T-helper 2 cell treated with Interferon-gamma antibody and Interleukin-4, amounts not matched to agents 5 μg/mL and 100 μg/mL, for 36 hours (primary cell): Measurements from ENCODE around the gene MYMK.

Experiments
- DNase-seq: peaks from one replicate; pipeline ENCODE4 v3.0.0; 2021; ENCODE audit warnings: low spot score
- H3K27ac Mint-ChIP-seq: one replicate; pipeline ENCODE4 v1.8.0; 2021; ENCODE audit warnings: mild to moderate bottlenecking, mixed read lengths
- H3K27me3 Mint-ChIP-seq: one replicate; pipeline ENCODE4 v1.8.0; 2021; ENCODE audit warnings: low read depth, mixed read lengths
- H3K36me3 Mint-ChIP-seq: one replicate; pipeline ENCODE4 v1.8.0; 2021; ENCODE audit warnings: low read depth, mixed read lengths
- H3K4me1 Mint-ChIP-seq: one replicate; pipeline ENCODE4 v1.8.0; 2021; ENCODE audit warnings: low read depth, mixed read lengths
- H3K4me3 Mint-ChIP-seq: one replicate; pipeline ENCODE4 v1.8.0; 2022; ENCODE audit warnings: mild to moderate bottlenecking, moderate library complexity, mixed read lengths
- H3K9me3 Mint-ChIP-seq: one replicate; pipeline ENCODE4 v1.8.0; 2021; ENCODE audit warnings: mixed read lengths

The MYMK gene

DNA sequence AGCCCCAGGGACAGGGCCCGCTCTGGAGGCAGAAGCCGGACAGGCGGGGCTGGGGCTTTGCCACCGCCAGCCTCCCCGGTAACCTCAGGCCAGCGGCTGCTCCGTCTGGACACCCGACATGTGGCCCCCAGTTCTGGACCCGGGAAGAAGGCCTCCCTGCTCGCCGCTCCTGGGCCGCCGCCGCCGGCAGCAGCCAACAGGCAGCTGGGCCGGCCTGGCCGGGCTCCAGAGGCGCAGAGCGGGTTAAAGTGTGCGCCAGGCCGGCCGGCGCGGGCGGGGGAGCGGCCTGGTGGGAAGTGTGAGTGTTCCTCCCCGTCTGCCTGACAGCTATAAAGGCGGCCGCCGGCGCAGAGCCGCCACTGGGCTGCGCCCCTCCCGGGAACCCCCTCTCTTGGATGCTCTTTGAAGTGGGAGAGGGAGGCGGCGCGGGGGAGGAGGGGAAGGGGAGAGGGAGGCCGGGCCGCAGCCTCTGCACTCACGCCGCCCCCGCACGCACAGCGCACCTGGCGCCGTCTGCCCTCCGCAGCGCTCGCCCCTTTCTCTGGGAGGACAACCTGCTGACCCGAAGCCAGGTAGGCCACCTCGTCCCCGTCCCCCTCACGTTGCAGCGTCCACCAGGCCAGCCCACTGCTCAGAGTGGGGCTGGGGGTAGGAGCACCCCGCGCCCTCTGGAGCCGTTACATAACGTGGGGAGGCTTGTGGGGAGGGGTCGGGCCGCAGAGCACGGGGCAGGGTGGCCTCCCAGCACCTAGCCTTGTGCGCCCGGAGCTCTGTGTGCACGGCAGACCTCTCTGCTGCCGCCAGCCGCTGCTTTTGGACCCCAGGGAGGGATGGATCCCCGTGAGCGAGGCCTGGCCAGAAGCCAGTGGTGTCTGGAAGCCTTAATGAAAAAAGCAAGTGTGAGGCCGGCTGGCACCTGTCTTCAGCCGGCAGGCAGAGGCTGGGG, 9.9 kb upstream of the MYMK start, which contains the start of gene ADAMTSL2:
Gene ADAMTSL2, plus strand, starts transcription at position 359 of the 946 bp plus-strand sequence. CDS start 2,009 bp downstream, outside the sequence.
- no peaks in the 10 kb centered on the region for H3K4me1 Mint-ChIP-seq
- peaks cover 17% of the 10 kb centered on the region for H3K27me3 Mint-ChIP-seq
- no peaks in the 10 kb centered on the region for H3K9me3 Mint-ChIP-seq
- H3K27ac Mint-ChIP-seq = no peak within 1 kb of the TSS
- H3K36me3 Mint-ChIP-seq = no peaks in the 10 kb centered on the region
- DNase-seq = no peak
- no peak within 1 kb of the TSS for H3K4me3 Mint-ChIP-seq

DNA sequence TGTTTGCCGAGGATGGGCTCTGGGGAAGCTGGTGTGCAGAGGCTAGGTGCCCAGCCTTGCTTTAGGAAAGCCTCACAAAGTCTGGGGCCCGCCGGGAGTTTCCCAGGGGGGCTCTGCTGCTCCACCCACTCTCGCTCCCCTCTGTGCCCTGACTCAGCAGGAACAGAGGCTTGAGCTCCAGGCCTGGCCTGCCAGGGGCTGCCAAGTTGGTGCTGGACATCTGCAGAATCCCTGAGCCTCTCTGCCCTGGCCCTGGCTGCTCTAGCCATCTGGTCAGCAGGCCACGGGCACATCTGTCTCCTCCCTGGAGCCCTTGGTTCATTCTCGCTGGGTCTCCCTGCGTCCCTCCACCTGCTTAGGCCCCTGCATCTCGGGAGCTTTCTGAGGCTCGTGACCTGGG, 9.1 kb upstream of the MYMK start:
- Mint-ChIP-seq H3K4me3 (no peak overlapping the region), H3K9me3 (no peaks in the 10 kb centered on the region), H3K4me1 (no peaks in the 10 kb centered on the region), H3K27ac (no peak overlapping the region), H3K27me3 (peaks cover 17% of the 10 kb centered on the region), H3K36me3 (no peaks in the 10 kb centered on the region)
- DNase-seq = no peak

DNA sequence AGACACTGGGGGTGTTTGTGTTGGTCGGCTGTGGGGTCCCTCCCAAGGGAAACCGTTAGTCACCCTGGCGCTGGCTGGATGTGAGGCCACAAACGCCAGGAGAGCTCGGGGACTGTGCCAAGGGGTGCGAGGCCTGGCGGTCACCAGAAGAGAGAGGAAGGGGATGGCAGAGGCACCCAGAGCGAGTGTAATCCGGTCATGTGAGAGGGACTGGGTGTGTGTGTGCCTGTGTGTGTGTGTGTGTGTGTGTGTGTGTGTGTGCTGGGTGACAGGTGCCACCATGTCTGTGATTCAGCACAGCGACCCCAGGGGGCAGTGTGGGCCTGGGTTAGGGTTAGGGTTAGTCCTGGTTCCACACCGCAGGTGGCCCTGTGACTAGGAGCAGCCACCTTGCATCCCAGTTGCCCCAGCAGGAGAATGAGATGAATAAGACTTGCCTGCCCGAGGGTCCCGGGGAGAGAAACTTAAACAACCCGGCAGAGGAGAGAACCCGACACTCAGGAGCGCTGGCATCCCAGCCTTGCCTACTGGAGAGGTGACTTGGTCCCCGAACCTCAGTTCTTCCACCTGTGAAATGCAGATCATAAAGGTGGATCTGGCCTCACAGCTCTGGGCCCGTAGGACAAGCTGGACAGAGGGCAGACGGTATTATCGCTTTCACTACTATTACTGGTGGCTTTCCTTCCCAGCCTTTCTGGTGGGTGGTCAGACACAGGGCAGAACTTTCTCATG, 8.3 kb upstream of the MYMK start:
- peak; percentile 25 for DNase-seq
- Mint-ChIP-seq H3K27ac (no peak overlapping the region), H3K9me3 (no peaks in the 10 kb centered on the region), H3K4me3 (no peak overlapping the region), H3K4me1 (no peaks in the 10 kb centered on the region), H3K36me3 (no peaks in the 10 kb centered on the region), H3K27me3 (peaks cover 17% of the 10 kb centered on the region)

DNA sequence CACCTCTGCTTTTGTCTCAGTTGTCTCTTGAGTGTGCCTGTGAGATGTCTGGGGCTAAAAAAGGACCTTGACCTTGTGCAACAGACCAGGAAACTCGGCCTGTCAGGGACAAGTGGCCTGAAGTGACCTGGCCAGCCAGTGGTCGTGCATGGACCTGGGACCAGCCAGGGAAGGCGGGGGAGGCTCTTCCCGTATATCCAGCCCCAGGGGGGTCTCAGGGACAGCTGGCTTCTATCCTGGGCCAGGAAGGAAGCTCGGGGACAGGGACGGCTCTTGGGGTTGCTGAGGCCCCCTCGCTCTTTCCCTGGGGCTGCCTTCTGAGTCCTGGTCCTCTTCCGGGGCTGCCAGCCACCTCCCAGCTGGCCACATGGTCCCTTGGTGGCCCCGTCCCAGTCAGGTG, 6.5 kb upstream of the MYMK start:
- no peak overlapping the region for H3K4me3 Mint-ChIP-seq
- H3K27me3 Mint-ChIP-seq = peaks cover 17% of the 10 kb centered on the region
- no peaks in the 10 kb centered on the region for H3K36me3 Mint-ChIP-seq
- H3K27ac Mint-ChIP-seq = no peak overlapping the region
- no peak for DNase-seq
- H3K4me1 Mint-ChIP-seq = no peaks in the 10 kb centered on the region
- no peaks in the 10 kb centered on the region for H3K9me3 Mint-ChIP-seq

DNA sequence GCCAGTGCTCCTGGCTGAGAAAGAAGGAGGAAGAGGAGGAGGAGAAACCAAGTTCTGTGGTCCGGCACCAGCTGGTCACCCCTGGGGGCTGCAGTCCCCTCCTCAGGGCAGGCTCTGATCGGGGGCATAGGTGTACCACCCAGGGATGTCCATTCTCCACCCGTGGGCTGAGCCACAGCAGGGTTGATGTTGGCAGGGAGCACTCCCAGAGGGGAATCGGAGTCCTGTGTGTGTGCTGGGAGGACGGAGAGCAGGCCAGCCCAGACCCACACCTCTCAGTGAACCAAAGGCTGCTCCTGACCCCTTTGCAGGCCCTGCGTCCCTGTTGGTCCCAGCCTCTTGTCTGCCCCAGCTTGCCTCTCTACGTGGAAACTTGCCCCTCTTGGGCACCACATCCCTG, 5.1 kb upstream of the MYMK start:
- no peak for DNase-seq

DNA sequence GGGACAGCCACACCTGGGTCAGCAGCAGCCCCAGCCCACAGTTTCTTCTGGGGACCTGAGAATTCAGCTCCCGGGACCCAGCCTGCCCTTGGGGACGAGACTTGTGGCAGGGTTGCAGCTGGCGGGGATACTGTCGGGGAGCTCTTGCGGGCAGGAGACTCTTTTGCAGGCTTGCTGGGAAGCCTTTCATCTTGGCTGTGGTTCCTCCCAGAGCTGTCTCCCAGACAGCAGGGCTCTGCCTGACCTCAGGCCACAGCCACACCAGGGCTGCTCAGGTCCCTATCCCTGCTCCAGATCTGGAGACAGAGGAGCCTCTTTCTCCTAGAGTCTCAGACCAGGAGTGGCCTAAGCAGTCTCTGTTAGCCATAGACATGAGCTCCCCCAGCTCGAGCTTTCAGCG, 4.7 kb upstream of the MYMK start:
- H3K9me3 Mint-ChIP-seq = no peaks in the 10 kb centered on the region
- H3K36me3 Mint-ChIP-seq = no peaks in the 10 kb centered on the region
- no peaks in the 10 kb centered on the region for H3K4me1 Mint-ChIP-seq
- no peak for DNase-seq
- peaks cover 14% of the 10 kb centered on the region for H3K27me3 Mint-ChIP-seq
- no peak overlapping the region for H3K4me3 Mint-ChIP-seq
- no peak overlapping the region for H3K27ac Mint-ChIP-seq

More for the DNA sequence above, 5.1 kb upstream of the MYMK start:
- Mint-ChIP-seq H3K9me3 (no peaks in the 10 kb centered on the region), H3K27ac (no peak overlapping the region), H3K27me3 (peaks cover 14% of the 10 kb centered on the region), H3K4me3 (no peak overlapping the region), H3K4me1 (no peaks in the 10 kb centered on the region), H3K36me3 (no peaks in the 10 kb centered on the region)

DNA sequence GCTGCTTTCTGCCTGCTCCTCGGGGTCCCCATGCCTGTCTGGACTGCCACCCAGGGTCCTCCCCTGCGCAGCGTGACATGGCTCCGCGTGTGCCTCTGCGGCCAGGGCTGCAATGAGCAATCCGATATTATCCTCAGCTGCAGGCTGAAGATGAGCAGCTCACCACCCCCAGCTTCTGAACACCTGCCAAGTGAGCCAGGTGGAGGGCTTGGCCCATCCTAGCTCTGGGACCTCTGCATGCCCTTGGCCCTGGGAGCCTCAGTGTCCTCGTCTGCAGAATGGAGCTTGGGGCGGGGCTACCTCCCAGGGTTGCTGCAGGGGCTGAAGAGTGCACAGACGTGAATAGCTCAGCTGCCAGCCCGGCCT, 4.1 kb upstream of the MYMK start:
- no peak for DNase-seq
- Mint-ChIP-seq H3K4me1 (no peaks in the 10 kb centered on the region), H3K27ac (no peak overlapping the region), H3K9me3 (no peaks in the 10 kb centered on the region), H3K36me3 (no peaks in the 10 kb centered on the region), H3K27me3 (peaks cover 12% of the 10 kb centered on the region), H3K4me3 (no peak overlapping the region)

DNA sequence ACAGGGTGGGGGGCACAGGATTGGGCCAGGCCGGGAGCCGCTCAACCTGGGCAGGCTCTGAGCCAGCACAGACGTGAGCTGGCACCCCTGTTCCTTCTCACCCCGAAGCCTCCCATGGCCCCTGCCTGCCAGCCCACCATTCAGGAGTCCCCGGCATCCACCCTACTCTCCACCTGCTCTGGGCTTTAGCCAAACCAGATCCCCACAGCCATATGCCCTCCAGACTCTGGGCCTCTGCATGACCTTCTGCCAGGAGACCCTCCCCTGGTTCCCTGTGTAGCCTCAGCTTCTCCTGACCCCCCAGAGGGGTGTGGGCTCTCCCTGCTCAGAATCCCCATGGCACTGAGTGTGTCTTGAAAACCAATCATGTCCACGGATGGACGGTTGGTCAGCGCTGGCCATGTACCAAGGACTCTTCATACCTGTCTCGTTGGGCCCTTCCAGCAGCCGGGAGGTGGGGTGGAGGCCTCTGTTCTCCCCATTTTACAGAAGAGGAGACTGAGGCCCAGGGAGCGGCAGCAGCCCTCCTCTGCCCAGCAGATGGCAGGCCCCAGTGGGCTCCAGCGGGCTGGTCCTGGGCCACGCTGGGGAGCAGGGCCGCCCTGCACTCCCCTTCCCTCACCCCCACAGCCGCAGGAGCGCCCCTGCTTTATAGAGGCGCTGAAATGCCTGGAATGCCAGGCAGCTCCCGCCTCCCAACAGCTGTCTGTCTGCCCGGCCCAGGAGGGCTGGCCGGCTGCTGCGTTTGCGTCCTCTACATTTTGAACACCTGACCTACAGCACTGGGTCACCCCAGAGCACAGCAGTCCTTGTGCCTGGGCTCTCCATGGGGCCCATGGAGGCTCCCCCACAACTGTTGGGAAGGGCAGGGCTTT, 3.5 kb upstream of the MYMK start:
- H3K4me3 Mint-ChIP-seq = no peak overlapping the region
- H3K9me3 Mint-ChIP-seq = no peaks in the 10 kb centered on the region
- no peaks in the 10 kb centered on the region for H3K4me1 Mint-ChIP-seq
- H3K27ac Mint-ChIP-seq = no peak overlapping the region
- no peak for DNase-seq
- no peaks in the 10 kb centered on the region for H3K36me3 Mint-ChIP-seq
- H3K27me3 Mint-ChIP-seq = peaks cover 7% of the 10 kb centered on the region

DNA sequence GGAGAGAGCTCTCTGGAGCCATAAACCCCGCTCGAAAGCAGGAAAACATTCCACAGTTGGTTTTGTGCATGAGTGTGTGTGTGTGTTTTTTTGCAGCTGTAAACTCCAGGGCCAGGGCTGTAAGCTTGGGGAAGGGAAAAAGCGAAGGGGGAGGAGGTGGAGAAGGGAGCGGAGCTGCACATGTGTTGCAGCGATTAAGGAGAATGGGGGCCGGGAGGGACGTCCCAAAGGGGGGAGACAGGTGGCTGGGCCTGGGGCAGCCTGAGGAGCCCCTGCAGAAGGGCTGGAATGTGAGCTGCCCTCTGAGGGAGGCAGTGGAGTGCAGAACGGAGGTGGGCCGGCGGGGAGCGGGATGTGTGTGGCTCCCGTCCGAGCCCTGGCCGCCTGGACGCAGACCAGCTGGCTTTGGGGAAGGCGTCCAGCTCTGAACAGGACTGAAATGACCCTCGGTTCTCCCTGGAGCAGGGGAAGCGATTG, 2.7 kb upstream of the MYMK start:
- H3K36me3 Mint-ChIP-seq = no peaks in the 10 kb centered on the region
- no peak overlapping the region for H3K4me3 Mint-ChIP-seq
- H3K27me3 Mint-ChIP-seq = no peaks in the 10 kb centered on the region
- H3K4me1 Mint-ChIP-seq = no peaks in the 10 kb centered on the region
- no peak overlapping the region for H3K27ac Mint-ChIP-seq
- H3K9me3 Mint-ChIP-seq = no peaks in the 10 kb centered on the region
- no peak for DNase-seq

DNA sequence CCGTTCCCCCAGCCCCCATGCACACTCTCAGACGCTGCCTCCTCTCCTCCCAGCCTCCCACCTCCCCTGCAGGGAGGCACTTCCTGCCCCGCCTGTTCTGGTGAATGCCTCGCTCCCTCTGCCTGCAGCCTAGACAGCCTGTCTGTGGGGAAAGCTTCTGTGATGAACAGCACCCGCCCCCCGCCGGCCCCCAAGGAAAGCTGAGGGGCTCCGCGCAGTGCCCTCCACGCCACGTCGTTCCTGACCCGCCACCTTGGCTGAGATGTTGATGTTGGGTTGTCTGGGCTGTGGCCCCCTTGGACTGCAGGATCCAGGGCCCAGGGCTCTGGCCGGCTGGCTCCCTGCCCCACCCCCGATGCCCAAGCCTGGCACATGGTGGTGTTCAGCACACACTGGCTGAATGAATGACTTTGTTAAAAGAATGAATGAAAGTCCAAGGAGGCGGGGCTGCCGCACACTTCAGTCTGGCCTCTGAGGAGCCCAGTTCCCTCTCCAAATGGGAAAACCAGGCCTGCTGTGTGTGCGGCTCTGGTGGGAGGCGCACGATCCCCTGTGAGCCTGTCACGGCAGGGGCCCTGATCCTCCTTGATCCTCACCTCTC, 2.1 kb upstream of the MYMK start:
- Mint-ChIP-seq H3K9me3 (no peaks in the 10 kb centered on the region), H3K27me3 (no peaks in the 10 kb centered on the region), H3K36me3 (no peaks in the 10 kb centered on the region), H3K4me3 (no peak overlapping the region), H3K4me1 (no peaks in the 10 kb centered on the region), H3K27ac (no peak overlapping the region)
- DNase-seq = no peak

DNA sequence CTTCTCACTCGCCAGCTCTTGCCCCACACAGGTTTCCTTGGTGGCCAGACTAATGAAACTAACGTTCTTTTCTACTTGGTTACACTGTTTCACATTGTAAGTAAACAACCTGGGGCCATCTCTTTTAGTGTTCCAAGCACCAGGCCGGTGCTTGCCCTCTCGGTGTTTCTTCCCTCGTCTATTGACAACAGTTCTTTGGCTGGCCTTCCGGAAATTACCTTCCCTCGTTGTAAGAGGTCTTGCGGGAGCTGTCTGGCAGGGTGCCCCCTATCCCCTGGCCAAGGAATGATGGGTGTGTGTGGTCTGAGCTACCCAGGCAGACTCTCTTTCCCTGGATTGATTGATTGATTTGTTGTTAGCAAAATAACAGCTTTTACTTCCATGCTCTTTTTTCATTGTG, 918 bp upstream of the MYMK start:
- DNase-seq = no peak
- Mint-ChIP-seq H3K9me3 (no peaks in the 10 kb centered on the region), H3K4me3 (no peak overlapping the region), H3K27ac (no peak overlapping the region), H3K36me3 (no peaks in the 10 kb centered on the region), H3K27me3 (no peaks in the 10 kb centered on the region), H3K4me1 (no peaks in the 10 kb centered on the region)

DNA sequence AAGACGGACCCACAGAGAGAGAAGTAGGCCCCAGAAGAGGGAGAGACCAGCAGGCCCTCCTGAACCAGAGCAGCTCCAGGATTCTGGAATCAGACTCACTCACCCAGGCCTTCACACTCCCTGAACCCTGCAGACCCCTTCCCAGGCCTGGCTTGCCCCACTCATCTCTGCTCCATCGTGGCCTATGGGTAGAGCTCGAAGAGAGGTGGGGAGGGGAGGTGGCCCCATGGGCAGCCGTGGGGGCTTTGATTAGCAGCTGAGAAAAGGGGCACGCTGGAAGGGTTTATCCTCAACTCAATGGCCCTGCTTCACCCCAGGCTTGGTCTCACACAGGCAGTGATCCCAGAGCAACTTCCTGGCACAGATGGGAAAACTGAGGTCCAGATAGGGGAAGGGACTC, 613 bp downstream of the MYMK start:
- no peak overlapping the region for H3K27ac Mint-ChIP-seq
- no peak overlapping the region for H3K4me3 Mint-ChIP-seq
- no peaks in the 10 kb centered on the region for H3K9me3 Mint-ChIP-seq
- DNase-seq = no peak
- no peaks in the 10 kb centered on the region for H3K27me3 Mint-ChIP-seq
- H3K4me1 Mint-ChIP-seq = no peaks in the 10 kb centered on the region
- H3K36me3 Mint-ChIP-seq = no peaks in the 10 kb centered on the region

DNA sequence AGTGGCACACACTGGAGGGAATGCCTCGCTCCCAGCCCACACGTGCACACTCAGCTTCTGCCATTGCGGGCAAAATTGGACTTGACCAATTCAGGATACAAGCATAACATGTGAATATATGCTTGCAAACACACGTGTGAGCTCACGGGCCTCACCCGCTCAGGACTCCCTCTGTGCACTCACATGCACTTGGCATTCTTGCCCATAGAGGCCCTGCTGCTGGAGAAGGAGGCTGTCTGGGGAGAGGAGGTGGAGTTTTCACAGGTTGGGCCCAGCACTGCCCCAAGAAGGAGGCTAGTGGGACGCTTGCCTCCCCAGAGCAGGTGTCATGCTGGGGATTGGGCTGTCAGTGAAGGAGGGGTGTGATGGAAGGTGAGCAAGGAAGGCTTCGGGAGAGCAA, 1.7 kb downstream of the MYMK start:
- Mint-ChIP-seq H3K27me3 (no peaks in the 10 kb centered on the region), H3K27ac (no peak overlapping the region), H3K9me3 (no peaks in the 10 kb centered on the region), H3K4me1 (no peaks in the 10 kb centered on the region), H3K36me3 (no peaks in the 10 kb centered on the region), H3K4me3 (no peak overlapping the region)
- DNase-seq = no peak
